Fibroblast of skin of abdomen (primary cell): ENCODE measurements around the gene ECEL1. TPM values are rescaled to one million over a fixed set of nuclear protein-coding genes. Genes with fewer than 3 reads are reported as not detected.
"Not testable (repeated sequence)": the region's sequence is repeated elsewhere in the genome, so short reads cannot be mapped to it uniquely, and the experiment has no call there.

Source experiments
- DNase-seq: peaks from one replicate; pipeline ENCODE4 v3.0.0-alpha.2; 2013
- polyA plus RNA-seq, 2 experiments: library from polyadenylated mRNA; unstranded; fragments of 120-200 nt; gene quantifications; one replicate each; pipeline ENCODE4 v1.2.1, GENCODE V29; 2013; ENCODE audit not compliant: insufficient read length in 2 of 2

The ECEL1 gene
- polyA plus RNA-seq (2013, experiment 1 of 2; ENCODE audit: insufficient read length): not detected
- not detected for polyA plus RNA-seq (2013, experiment 2 of 2; ENCODE audit: insufficient read length)

DNA sequence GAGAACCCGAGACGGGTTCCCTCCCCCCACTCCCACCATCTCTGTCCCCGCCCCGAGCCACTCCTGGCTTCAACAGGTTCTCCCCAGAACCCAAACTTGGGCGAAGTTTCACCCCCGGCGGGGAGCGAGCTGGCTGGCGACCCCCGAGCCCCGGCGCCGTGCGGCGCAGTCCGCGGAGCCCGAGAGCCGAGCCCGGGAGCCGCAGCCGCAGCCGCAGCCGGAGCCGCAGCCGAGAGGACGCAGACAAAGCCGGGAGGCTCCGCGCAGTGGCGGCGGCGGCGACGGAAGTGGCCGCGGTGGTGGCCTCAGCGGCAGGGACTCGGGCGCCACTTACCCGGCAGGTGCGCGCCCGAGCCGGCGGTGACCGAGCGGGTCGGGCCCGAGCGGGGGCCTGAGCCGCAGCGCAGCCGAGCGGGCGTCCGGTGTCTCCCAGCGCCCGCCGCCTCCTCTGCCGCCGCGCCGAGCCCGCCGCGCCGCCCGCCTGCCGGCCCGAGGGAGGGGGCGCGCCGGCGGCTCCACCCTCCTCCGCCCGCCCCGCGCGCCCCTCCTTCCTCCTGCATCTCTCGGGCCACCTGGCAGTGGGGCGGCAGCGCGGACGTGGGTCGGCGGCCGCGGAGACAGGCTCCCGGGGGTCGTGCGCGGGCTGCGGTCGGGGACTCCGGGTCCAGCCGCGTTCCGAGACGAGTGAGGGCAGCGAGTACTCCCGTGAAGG, at the start of gene ECEL1:
ECEL1 (minus strand) TSS at position 450 of the 712 bp plus-strand sequence. CDS start 1,181 bp downstream, outside the sequence.
- no peak for DNase-seq

DNA sequence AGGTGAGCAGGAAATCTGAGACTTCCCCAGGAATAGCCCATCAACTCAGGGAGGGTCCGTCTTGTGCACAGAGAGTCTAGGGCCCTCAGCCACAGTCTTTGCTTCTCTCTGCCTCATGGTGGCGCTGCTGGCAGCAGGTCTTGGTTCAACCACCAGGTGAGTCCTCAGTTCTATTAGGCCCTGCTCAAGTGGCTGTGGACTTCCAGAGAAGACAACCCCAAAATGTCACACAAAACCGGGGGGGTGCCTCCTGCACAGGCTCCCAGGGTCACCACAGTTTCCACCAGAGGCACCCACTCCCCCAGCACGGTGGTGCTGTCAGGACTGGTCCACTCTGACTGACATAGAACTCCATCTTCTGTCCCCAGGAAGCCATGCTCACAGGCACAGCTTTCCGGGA, 49.4 kb upstream of the ECEL1 start:
- DNase-seq: no peak

GRCh38 chr2:232535761-232536530, 48.3 kb upstream of the ECEL1 start:
- no peak for DNase-seq

DNA sequence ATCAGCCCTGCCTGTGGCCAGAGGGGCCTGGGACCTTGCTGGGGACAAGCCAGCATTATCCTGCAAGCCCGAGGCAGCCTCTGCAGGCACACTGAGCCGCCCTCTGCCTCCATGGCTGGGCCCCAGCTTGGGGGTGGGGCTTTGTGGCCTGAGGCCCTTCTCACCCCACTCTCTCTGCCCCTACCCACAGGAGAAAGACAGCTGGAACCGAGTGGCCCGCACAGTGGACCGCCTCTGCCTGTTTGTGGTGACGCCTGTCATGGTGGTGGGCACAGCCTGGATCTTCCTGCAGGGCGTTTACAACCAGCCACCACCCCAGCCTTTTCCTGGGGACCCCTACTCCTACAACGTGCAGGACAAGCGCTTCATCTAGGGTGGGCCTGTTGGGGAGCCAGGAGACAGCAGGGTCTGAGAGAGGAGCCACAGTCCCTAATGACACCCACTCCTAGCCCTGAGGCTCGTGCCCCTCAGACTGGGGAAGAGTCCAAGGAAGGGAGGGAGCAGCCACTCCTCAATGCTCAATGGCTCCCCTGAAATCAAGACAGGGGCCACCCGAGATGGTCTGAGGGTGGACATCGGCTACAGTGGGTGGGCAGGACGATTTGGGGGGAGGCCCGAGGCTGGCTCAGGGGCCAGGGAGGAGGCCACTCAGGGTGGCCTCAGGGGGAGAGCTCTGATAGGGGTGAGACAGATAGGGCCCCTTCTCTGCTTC, 47.5 kb upstream of the ECEL1 start:
- DNase-seq: no peak

DNA sequence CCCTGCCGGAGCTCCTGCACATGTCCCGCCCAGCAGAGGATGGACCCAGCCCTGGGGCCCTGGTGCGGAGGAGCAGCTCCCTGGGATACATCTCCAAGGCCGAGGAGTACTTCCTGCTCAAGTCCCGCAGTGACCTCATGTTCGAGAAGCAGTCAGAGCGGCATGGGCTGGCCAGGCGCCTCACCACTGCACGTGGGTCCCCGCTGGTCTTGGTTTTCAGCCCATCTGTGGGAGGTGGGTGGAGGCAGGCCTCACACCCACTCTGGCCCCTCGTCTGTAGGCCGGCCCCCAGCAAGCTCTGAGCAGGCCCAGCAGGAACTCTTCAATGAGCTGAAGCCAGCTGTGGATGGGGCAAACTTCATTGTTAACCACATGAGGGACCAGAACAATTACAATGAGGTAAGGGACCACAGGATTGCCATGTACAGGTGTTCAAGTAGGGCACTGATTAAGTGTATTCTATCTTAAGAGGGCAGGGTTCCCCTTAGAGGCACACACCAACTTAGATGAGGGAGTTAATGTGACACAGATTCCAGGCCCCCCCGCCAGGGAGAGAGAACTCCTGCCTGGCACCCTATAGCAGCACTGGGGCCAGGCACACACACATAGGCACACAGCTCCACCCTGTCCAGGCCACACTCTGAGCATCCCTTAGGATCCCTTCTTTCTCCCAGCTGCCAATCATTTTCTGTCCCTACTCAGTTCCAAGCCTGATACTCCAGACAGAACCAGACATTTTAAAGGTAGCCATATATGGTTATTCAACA, 46.5 kb upstream of the ECEL1 start:
- DNase-seq: no peak

- DNase-seq: not testable (repeated sequence)
Measured at GRCh38 chr2:232532821-232533220, 45.2 kb upstream of the ECEL1 start.

DNA sequence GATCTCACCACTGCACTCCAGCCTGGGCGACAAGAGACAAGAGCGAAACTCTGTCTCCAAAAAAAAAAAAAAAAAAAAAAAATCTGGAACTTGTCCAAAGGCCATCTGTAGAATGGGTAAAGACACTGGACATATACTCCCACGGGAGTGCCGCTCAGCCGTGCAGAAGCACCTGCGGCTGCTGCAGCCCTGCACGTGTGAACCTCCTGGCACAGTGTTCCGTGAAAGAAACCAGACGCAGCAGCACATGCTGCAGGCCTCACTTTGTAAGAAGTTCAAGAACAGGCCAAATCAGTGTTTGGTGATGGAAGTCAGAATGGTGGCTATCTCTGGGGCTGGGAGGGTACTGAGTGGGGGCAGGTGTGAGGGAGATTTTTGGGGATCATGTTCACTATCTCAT, 44.8 kb upstream of the ECEL1 start:
- DNase-seq: no peak

- no peak for DNase-seq
Measured at GRCh38 chr2:232530626-232531260, 43.1 kb upstream of the ECEL1 start.

- DNase-seq: no peak
Measured at GRCh38 chr2:232529806-232530547, 42.3 kb upstream of the ECEL1 start.

- no peak for DNase-seq
Measured at GRCh38 chr2:232528746-232529460, 41.3 kb upstream of the ECEL1 start.

DNA sequence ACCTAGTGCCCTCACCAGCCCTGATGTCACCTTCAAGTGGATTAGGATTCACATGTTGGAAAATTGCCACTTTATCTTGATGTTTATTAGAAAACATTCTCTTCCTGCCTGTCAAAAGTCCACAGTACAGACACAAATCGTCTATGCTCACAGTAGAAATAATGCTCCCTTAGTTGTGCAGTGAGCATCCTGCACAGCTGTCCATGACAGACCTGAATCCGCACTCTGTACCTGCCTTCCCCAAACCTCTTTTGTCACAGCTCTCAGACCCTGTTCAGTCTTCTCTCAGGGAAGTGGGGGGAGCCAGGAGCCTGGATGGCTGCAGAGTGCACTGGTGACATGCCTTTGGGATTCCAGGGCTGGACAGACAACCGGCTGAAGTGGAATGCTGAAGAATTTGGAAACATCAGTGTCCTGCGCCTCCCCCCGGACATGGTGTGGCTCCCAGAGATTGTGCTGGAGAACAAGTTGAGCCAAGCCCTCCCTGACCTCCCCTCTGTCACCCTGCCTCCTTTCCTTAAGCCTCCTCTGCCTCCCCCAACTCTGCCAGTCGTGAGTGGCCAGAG, 40.4 kb upstream of the ECEL1 start:
- DNase-seq: no peak

- no peak for DNase-seq
Measured at GRCh38 chr2:232526372-232526941, 38.8 kb upstream of the ECEL1 start.

DNA sequence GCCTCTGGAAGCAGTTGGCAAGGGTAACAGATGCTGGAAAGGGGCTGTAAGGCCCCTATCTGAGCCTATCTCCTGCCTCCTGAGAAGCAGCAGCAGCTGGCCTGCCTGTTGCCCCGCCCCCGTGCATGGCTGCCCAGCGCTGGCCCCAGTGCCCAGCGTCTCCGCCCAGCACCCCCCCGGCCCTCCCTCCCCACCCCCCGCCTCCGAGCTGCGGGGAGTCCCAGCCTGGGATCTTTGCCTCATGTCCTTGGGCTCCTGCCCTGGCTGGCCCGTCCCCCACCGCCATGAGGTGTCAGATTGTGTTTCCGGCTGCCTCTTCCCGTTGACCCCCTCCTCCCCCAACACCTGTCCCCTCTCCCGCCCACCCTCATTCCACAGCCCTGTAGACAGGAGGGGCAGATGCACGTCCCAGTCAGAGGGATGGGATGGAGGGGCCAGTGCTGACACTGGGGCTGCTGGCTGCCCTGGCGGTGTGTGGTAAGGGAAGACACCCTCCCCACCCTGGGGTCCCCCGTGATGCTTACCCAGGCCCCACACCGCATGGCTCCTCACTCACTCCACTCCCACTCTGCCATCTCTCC, 38.2 kb upstream of the ECEL1 start, which contains the start of gene CHRND:
CHRND (plus strand) TSS at position 370 of the 581 bp plus-strand sequence; CDS start at position 426, 56 bp downstream.
- DNase-seq: no peak

DNA sequence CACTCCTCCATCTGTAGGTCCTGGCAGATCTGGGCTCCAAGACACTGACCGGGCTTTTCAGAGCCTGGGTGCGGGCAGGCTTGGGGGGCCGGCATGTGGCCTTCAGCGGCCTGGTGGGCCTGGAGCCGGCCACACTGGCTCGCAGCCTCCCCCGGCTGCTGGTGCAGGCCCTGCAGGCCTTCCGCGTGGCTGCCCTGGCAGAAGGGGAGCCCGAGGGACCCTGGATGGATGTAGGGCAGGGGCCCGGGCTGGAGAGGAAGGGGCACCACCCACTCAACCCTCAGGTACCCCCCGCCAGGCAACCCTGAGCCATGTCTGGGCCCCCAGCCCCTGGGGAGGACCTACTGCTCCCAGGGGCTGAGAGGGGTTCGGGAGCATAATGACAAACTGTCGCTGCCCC, 37.6 kb upstream of the ECEL1 start:
- no peak for DNase-seq

DNA sequence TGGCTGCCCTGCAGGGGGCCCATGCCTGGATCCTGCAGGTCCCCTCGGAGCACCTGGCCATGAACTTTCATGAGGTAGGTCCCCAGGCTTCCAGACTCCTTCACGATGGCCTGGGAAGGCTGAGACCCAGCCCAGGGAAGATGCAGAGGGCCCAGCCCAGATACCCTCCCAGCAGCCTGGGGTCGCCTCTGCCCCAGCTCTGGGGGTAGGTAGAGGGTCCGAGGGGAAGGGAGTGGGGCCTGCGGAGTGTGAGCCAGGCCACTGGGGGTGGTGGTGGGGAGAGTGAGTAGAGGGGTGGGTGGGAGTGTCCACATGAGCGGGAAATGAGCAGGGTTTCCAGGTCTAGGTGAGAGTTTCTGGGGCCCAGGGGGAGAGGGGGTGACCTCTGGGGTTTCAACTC, 37.1 kb upstream of the ECEL1 start:
- no peak for DNase-seq

- peak; percentile 17 for DNase-seq
Measured at GRCh38 chr2:232523682-232524597, 36.3 kb upstream of the ECEL1 start.

DNA sequence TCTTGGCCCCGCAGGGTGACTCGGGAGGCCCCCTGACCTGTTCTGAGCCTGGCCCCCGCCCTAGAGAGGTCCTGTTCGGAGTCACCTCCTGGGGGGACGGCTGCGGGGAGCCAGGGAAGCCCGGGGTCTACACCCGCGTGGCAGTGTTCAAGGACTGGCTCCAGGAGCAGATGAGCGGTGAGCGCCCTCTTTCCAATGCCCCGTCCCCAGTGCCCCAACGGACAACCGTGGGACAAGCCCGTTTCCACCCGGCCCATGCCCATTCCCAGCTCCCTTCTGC, 35.7 kb upstream of the ECEL1 start:
- DNase-seq: no peak
